ENCODE measurements around the gene TAS1R1. TPM values are rescaled to one million over a fixed set of nuclear protein-coding genes. Genes with fewer than 3 reads are reported as not detected.

TAS1R1 gene
- total RNA-seq, 4 donors from 2014 or later = not detected

- no peak for DNase-seq
- H3K27me3 ChIP-seq = no peaks in the 10 kb centered on the region
- H3K4me3 ChIP-seq = peak overlapping the region; percentile 54 to 98 (median 97)
- H3K36me3 ChIP-seq = peaks cover 0 to 32% (median 0%) of the 10 kb centered on the region in 3 donors
- no peak for TF ChIP-seq POLR2A (IDR thresholded peaks at IDR 0.05)
- H3K9me3 ChIP-seq = no peaks in the 10 kb centered on the region
- H3K27ac ChIP-seq = peak overlapping the region; percentile 92 to 99 (median 98)
- H3K4me1 ChIP-seq = peaks cover 0 to 54% (median 18%) of the 10 kb centered on the region in 4 donors
Measured at GRCh38 chr1:6600410-6601048, 45.4 kb downstream of the TAS1R1 start.

GRCh38 chr1:6601049-6601922 lies 46.2 kb downstream of the TAS1R1 start:
- peaks cover 0 to 24% (median 0%) of the 10 kb centered on the region in 3 donors for H3K36me3 ChIP-seq
- peak; percentile 74 to 89 (median 75) for DNase-seq
- no peaks in the 10 kb centered on the region for H3K27me3 ChIP-seq
- peaks cover 0 to 46% (median 18%) of the 10 kb centered on the region in 4 donors for H3K4me1 ChIP-seq
- TF ChIP-seq CTCF (IDR thresholded peaks at IDR 0.05) (no peak), POLR2A (IDR thresholded peaks at IDR 0.05) (peak; percentile 44 to 47)
- peak overlapping the region; percentile 92 to 99 (median 98) for H3K27ac ChIP-seq
- H3K4me3 ChIP-seq = peak overlapping the region; percentile 54 to 98 (median 97)
- no peaks in the 10 kb centered on the region for H3K9me3 ChIP-seq

- Histone ChIP-seq H3K27ac (peak overlapping the region; percentile 92 to 99 (median 98)), H3K27me3 (no peaks in the 10 kb centered on the region), H3K36me3 (peaks cover 0 to 18% (median 0%) of the 10 kb centered on the region in 3 donors), H3K4me3 (peak overlapping the region; percentile 54 to 98 (median 97)), H3K4me1 (peaks cover 0 to 39% (median 18%) of the 10 kb centered on the region in 4 donors), H3K9me3 (no peaks in the 10 kb centered on the region)
- TF ChIP-seq POLR2A (IDR thresholded peaks at IDR 0.05) (no peak), CTCF (IDR thresholded peaks at IDR 0.05) (peak in 1 of 6 experiments; percentile 1)
- DNase-seq = peak; percentile 36 to 70 (median 60)
Measured at GRCh38 chr1:6601923-6602668, 47.0 kb downstream of the TAS1R1 start.

GRCh38 chr1:6602669-6603237 lies 47.6 kb downstream of the TAS1R1 start, which contains the start of gene KLHL21:
TSS of gene KLHL21 (minus strand) at chr1:6602869. CDS start at chr1:6602817, 52 bp downstream.
- peaks cover 0 to 12% (median 0%) of the 10 kb centered on the region in 3 donors for H3K36me3 ChIP-seq
- H3K4me3 ChIP-seq = peak within 1 kb of the TSS; percentile 54 to 98 (median 97)
- H3K27me3 ChIP-seq = no peaks in the 10 kb centered on the region
- TF ChIP-seq CTCF (IDR thresholded peaks at IDR 0.05) = peak in 3 of 6 experiments; percentile 7 to 31 (median 27)
- TF ChIP-seq POLR2A (IDR thresholded peaks at IDR 0.05) = peak; percentile 60 to 67
- peak; percentile 87 to 93 (median 93) for DNase-seq
- peaks cover 0 to 32% (median 18%) of the 10 kb centered on the region in 4 donors for H3K4me1 ChIP-seq
- peak within 1 kb of the TSS; percentile 92 to 99 (median 98) for H3K27ac ChIP-seq
- no peaks in the 10 kb centered on the region for H3K9me3 ChIP-seq

- DNase-seq = peak; percentile 60 to 76 (median 76)
- TF ChIP-seq POLR2A (IDR thresholded peaks at IDR 0.05) (peak in 1 of 2 donors; percentile 4), CTCF (IDR thresholded peaks at IDR 0.05) (no peak)
- Histone ChIP-seq H3K27me3 (no peaks in the 10 kb centered on the region), H3K4me1 (peaks cover 0 to 28% (median 18%) of the 10 kb centered on the region in 4 donors), H3K4me3 (peak overlapping the region; percentile 54 to 98 (median 97)), H3K36me3 (peaks cover 0 to 5% (median 0%) of the 10 kb centered on the region in 3 donors), H3K27ac (peak overlapping the region; percentile 92 to 99 (median 98)), H3K9me3 (no peaks in the 10 kb centered on the region)
Measured at GRCh38 chr1:6603238-6603914, 48.3 kb downstream of the TAS1R1 start.
